HG02885 (cell line): ENCODE measurements around the gene CRB2.

Source experiments
- ATAC-seq: cut with Tn5 transposase; IDR thresholded peaks from one replicate; pipeline ENCODE4 v1.9.1; 2021; ENCODE audit warnings: mild to moderate bottlenecking; ENCODE audit not compliant: unreplicated experiment, poor library complexity

The CRB2 gene

GRCh38 chr9:123346826-123347225 lies 9.2 kb upstream of the CRB2 start:
- ATAC-seq, result no peak

GRCh38 chr9:123347289-123348060 lies 8.5 kb upstream of the CRB2 start:
- ATAC-seq, result no peak

GRCh38 chr9:123348317-123348992 lies 7.5 kb upstream of the CRB2 start:
- no peak for ATAC-seq

GRCh38 chr9:123349033-123349432 lies 7.0 kb upstream of the CRB2 start:
- ATAC-seq, result no peak

- ATAC-seq, result peak; percentile 65
Measured at GRCh38 chr9:123349691-123350480, 6.1 kb upstream of the CRB2 start.

GRCh38 chr9:123350590-123351310 lies 5.2 kb upstream of the CRB2 start:
- ATAC-seq, result no peak

GRCh38 chr9:123353041-123353440 lies 3.0 kb upstream of the CRB2 start:
- ATAC-seq, result no peak

GRCh38 chr9:123353984-123354591 lies 1.9 kb upstream of the CRB2 start:
- ATAC-seq, result peak; percentile 82

GRCh38 chr9:123354806-123355508 lies 1.0 kb upstream of the CRB2 start:
- no peak for ATAC-seq

- ATAC-seq, result no peak
Measured at GRCh38 chr9:123356851-123357742, 1.1 kb downstream of the CRB2 start.

GRCh38 chr9:123357743-123358059 lies 1.7 kb downstream of the CRB2 start:
- ATAC-seq, result no peak

GRCh38 chr9:123358181-123358905 lies 2.3 kb downstream of the CRB2 start:
- ATAC-seq, result no peak

- ATAC-seq, result no peak
Measured at GRCh38 chr9:123359106-123359505, 3.1 kb downstream of the CRB2 start.

- ATAC-seq, result no peak
Measured at GRCh38 chr9:123359546-123359945, 3.5 kb downstream of the CRB2 start.

- no peak for ATAC-seq
Measured at GRCh38 chr9:123360161-123361085, 4.4 kb downstream of the CRB2 start.

- ATAC-seq, result no peak
Measured at GRCh38 chr9:123361086-123361730, 5.2 kb downstream of the CRB2 start.
